Neural progenitor cell (in vitro differentiated cells): ENCODE results near the gene MED13L. TPM values are rescaled to one million over a fixed set of nuclear protein-coding genes. Genes with fewer than 3 reads are reported as not detected.

Experiments
- DNase-seq: peaks from one replicate; pipeline ENCODE4 v3.0.0-alpha.2; 2016; ENCODE audit warnings: low spot score
- H2AFZ ChIP-seq: fragments of 200-600 bp; sonication (generic); replicated peaks from 2 replicates; pipeline ENCODE4 v1.6.1; 2016; ENCODE audit warnings: antibody characterized with exemption
- H3F3A ChIP-seq: fragments of 200-600 bp; sonication (generic); 2 replicates; pipeline ENCODE4 v1.6.1; 2016; ENCODE audit warnings: antibody characterized with exemption, low read depth
- H3K27ac ChIP-seq: fragments of 200-600 bp; sonication (generic); 2 replicates; pipeline ENCODE4 v1.5.1; 2016; ENCODE audit warnings: mild to moderate bottlenecking
- H3K27me3 ChIP-seq: fragments of 200-600 bp; sonication (generic); 2 replicates; pipeline ENCODE4 v1.6.1; 2016; ENCODE audit warnings: mild to moderate bottlenecking, moderate library complexity
- H3K36me3 ChIP-seq: fragments of 200-600 bp; sonication (generic); 2 replicates; pipeline ENCODE4 v1.5.1; 2016
- H3K4me1 ChIP-seq: fragments of 200-600 bp; sonication (generic); 2 replicates; pipeline ENCODE4 v1.6.1; 2016; ENCODE audit warnings: mixed run types
- H3K4me2 ChIP-seq: fragments of 200-600 bp; sonication (generic); 2 replicates; pipeline ENCODE4 v1.6.1; 2016
- H3K4me3 ChIP-seq: fragments of 200-600 bp; sonication (generic); 2 replicates; pipeline ENCODE4 v1.5.1; 2016
- H3K79me2 ChIP-seq: fragments of 200-600 bp; sonication (generic); 2 replicates; pipeline ENCODE4 v1.6.1; 2016; ENCODE audit warnings: low read depth
- H3K9ac ChIP-seq: fragments of 200-600 bp; sonication (generic); 2 replicates; pipeline ENCODE4 v1.6.1; 2016
- H3K9me3 ChIP-seq: fragments of 200-600 bp; sonication (generic); 2 replicates; pipeline ENCODE4 v1.5.1; 2016; ENCODE audit warnings: low read depth
- H4K20me1 ChIP-seq: fragments of 200-600 bp; sonication (generic); 2 replicates; pipeline ENCODE4 v1.6.1; 2016; ENCODE audit warnings: low read depth
- H3K27ac Mint-ChIP-seq: 3 replicates; pipeline ENCODE4 v1.8.0; 2021; ENCODE audit warnings: mixed read lengths
- H3K27me3 Mint-ChIP-seq: 2 replicates; pipeline ENCODE4 v1.8.0; 2022; ENCODE audit warnings: low read depth, mild to moderate bottlenecking, inconsistent platforms, moderate library complexity, mixed read lengths; ENCODE audit not compliant: insufficient read depth
- H3K36me3 Mint-ChIP-seq: 3 replicates; pipeline ENCODE4 v1.8.0; 2021; ENCODE audit warnings: mixed read lengths
- H3K4me1 Mint-ChIP-seq: 3 replicates; pipeline ENCODE4 v1.8.0; 2021; ENCODE audit warnings: mixed read lengths
- H3K4me3 Mint-ChIP-seq: 3 replicates; pipeline ENCODE4 v1.8.0; 2021; ENCODE audit warnings: mild to moderate bottlenecking, moderate library complexity, mixed read lengths
- H3K9me3 Mint-ChIP-seq: 3 replicates; pipeline ENCODE4 v1.8.0; 2020; ENCODE audit warnings: mixed read lengths
- EZH2 ChIP-seq: fragments of 200-600 bp; sonication (generic); IDR thresholded peaks from 2 replicates; pipeline ENCODE4 v1.6.1; 2017; ENCODE audit warnings: antibody characterized with exemption, mild to moderate bottlenecking, moderate library complexity
- EZH2phosphoT487 ChIP-seq: fragments of 200-600 bp; sonication (generic); IDR thresholded peaks from 2 replicates; pipeline ENCODE4 v1.6.1; 2017; ENCODE audit warnings: antibody characterized with exemption
- total RNA-seq: library from RNA; depleted of rRNA; stranded (reverse); fragments of >200 nt; gene quantifications from 2 replicates; pipeline ENCODE4 v1.2.3, GENCODE V29; 2015; ENCODE audit warnings: low replicate concordance
- TF ChIP-seq, protein P1 (sequence below): fragments of 200-600 bp; sonication (generic); IDR thresholded peaks from 2 replicates; pipeline ENCODE4 v1.5.1; 2017; ENCODE audit warnings: antibody characterized with exemption, mild to moderate bottlenecking

MED13L gene
- total RNA-seq, 1 donor from 2014 or later: 149 TPM

DNA sequence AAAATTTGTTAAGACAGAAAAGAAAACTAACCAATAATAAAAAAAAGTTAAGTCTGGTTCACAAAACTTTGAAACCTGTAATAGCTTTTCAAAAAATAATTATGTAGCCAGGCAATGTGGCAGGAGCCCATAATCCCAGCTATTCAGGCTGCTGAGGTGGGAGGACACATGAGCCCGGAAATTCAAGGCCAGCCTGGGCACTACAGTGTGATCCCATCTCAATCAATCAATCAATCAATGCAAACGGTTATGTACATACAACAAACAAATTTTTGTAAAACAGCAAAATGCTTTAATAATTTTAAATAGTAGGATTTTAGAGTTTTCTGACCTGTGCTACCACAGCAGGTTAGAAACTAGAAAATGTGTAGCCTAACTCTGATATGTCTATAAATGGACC lies 152.4 kb downstream of the MED13L start:
- Histone ChIP-seq H3K4me3 (no peak overlapping the region), H3K9ac (no peak overlapping the region), H3K27me3 (no peaks in the 10 kb centered on the region), H3K4me1 (peaks cover 50% of the 10 kb centered on the region), H3K9me3 (no peaks in the 10 kb centered on the region), H2AFZ (no peak overlapping the region), H3K79me2 (peaks cover 100% of the 10 kb centered on the region), H3K4me2 (no peak overlapping the region), H3K27ac (peak overlapping the region; percentile 9), H3K36me3 (no peaks in the 10 kb centered on the region), H4K20me1 (peaks cover 95% of the 10 kb centered on the region), H3F3A (peaks cover 28% of the 10 kb centered on the region)
- Mint-ChIP-seq H3K4me1 (peaks cover 73% of the 10 kb centered on the region), H3K36me3 (no peaks in the 10 kb centered on the region), H3K9me3 (no peaks in the 10 kb centered on the region), H3K27me3 (peaks cover 2% of the 10 kb centered on the region), H3K27ac (no peak overlapping the region), H3K4me3 (no peak overlapping the region)
- TF ChIP-seq EZH2phosphoT487 (no peak), EZH2 (no peak)
- TF ChIP-seq, protein P1, sequence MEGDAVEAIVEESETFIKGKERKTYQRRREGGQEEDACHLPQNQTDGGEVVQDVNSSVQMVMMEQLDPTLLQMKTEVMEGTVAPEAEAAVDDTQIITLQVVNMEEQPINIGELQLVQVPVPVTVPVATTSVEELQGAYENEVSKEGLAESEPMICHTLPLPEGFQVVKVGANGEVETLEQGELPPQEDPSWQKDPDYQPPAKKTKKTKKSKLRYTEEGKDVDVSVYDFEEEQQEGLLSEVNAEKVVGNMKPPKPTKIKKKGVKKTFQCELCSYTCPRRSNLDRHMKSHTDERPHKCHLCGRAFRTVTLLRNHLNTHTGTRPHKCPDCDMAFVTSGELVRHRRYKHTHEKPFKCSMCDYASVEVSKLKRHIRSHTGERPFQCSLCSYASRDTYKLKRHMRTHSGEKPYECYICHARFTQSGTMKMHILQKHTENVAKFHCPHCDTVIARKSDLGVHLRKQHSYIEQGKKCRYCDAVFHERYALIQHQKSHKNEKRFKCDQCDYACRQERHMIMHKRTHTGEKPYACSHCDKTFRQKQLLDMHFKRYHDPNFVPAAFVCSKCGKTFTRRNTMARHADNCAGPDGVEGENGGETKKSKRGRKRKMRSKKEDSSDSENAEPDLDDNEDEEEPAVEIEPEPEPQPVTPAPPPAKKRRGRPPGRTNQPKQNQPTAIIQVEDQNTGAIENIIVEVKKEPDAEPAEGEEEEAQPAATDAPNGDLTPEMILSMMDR: no peak
- DNase-seq: no peak

DNA sequence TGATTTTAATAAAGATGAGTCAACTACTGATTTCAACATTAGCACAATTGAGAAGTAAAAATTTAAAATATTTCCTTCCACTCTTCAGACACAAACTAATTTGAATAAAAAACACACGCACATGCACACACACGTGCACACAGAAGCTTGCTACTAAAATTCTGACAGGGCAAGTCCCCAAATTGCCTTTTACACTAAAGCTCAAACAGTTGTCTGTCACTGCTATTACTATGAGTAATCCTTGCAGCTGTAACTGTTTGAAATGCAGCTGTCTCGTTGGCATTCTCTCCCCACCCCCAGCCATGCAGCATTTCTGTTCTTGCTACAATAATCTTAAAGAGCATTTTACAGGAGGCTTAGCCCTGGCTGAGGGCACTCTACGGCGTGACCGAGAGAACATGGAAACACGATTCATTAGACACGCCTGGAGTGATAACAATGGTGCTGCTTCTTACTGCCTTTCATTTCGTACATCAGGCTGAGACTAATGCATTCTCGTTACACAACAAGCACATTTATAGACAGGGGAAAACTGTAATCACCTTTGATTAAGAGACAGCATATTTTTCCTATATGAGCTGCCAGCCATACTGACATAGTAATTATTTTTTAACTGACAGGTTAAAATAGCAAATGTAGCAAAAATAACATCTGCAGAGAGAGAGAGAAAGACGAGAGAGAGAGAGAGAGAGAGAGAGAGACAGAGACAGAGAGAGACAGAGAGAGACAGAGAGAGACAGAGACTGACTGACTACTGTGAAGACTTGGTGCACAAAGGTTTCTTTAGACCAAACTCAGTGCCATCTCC lies 153.8 kb downstream of the MED13L start:
- DNase-seq: peak; percentile 86
- H3K9ac ChIP-seq: no peak overlapping the region
- H3K4me1 Mint-ChIP-seq: peaks cover 74% of the 10 kb centered on the region

DNA sequence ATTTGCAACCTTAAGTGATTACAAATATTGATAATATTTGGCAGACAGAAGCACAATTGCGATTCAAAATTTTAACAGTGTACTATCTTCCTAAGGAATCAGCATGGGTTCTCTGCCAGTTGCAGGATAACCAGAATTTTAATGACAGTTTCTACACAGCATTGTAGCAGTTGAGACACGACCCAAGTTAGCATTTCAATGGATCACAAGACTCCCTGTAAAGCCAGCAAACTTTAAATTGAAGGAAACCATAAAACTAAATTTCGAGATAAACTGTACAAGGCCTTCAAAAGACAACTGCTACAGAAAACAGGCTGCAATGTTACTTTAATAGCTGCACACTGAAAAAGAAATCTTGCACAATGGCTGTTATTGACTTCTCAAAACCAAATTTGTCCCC lies 154.9 kb downstream of the MED13L start:
- Histone ChIP-seq H3K36me3 (no peaks in the 10 kb centered on the region), H3K9ac (no peak overlapping the region), H2AFZ (no peak overlapping the region), H3F3A (peaks cover 29% of the 10 kb centered on the region), H3K9me3 (no peaks in the 10 kb centered on the region), H3K79me2 (peaks cover 99% of the 10 kb centered on the region), H3K27me3 (no peaks in the 10 kb centered on the region), H3K4me2 (peak overlapping the region; percentile 55), H3K4me1 (peaks cover 48% of the 10 kb centered on the region), H3K4me3 (no peak overlapping the region), H3K27ac (no peak overlapping the region), H4K20me1 (peaks cover 90% of the 10 kb centered on the region)
- DNase-seq: peak; percentile 20
- no peaks in the 10 kb centered on the region for H3K36me3 Mint-ChIP-seq
- no peak overlapping the region for H3K27ac Mint-ChIP-seq
- H3K4me1 Mint-ChIP-seq: peaks cover 72% of the 10 kb centered on the region
- H3K27me3 Mint-ChIP-seq: peaks cover 2% of the 10 kb centered on the region
- no peak for TF ChIP-seq EZH2phosphoT487
- TF ChIP-seq EZH2: no peak
- TF ChIP-seq, protein P1: no peak
- peak overlapping the region; percentile 69 for H3K4me3 Mint-ChIP-seq
- H3K9me3 Mint-ChIP-seq: no peaks in the 10 kb centered on the region

More for the DNA sequence above, 153.8 kb downstream of the MED13L start:
- H3K4me1 ChIP-seq: peaks cover 53% of the 10 kb centered on the region
- H3K36me3 Mint-ChIP-seq: no peaks in the 10 kb centered on the region
- no peaks in the 10 kb centered on the region for H3K27me3 ChIP-seq
- peak overlapping the region; percentile 67 for H3K27ac Mint-ChIP-seq
- no peak for TF ChIP-seq EZH2
- TF ChIP-seq, protein P1: no peak
- no peak for TF ChIP-seq EZH2phosphoT487
- no peaks in the 10 kb centered on the region for H3K9me3 Mint-ChIP-seq
- H3K27me3 Mint-ChIP-seq: peaks cover 2% of the 10 kb centered on the region
- H3F3A ChIP-seq: peaks cover 34% of the 10 kb centered on the region
- no peaks in the 10 kb centered on the region for H3K36me3 ChIP-seq
- peak overlapping the region; percentile 2 for H3K4me3 ChIP-seq
- H3K79me2 ChIP-seq: peaks cover 99% of the 10 kb centered on the region
- peak overlapping the region; percentile 9 for H3K27ac ChIP-seq
- no peak overlapping the region for H2AFZ ChIP-seq
- peaks cover 95% of the 10 kb centered on the region for H4K20me1 ChIP-seq
- H3K9me3 ChIP-seq: no peaks in the 10 kb centered on the region
- H3K4me3 Mint-ChIP-seq: peak overlapping the region; percentile 78
- H3K4me2 ChIP-seq: peak overlapping the region; percentile 55
